CD4-positive, alpha-beta T cell treated with Interleukin-21 for 1 hour (primary cell): ENCODE results near the gene PMIS2.

Experiments
- DNase-seq: peaks from one replicate; pipeline ENCODE4 v3.0.0-alpha.2; 2020

The PMIS2 gene

DNA sequence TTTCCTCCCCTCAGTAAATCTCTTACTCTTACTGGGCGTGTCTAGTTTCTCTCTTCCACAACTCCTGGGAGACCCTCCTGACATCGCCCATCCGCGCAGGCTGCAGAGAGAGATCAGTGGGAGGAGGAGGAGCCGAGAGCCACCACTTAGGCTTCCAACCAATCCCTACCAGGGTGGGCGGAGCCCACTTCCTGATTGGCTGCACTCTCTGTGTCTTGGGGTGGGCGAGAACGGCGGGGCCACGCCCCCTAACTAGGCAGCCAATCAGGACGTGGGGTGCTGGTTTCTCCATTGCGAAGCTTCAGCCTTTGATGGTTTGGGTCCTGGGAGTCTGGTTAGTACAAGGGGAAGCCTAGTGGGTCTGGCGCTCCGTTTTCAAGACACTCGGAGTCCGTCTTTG, at the start of gene PMIS2:
PMIS2 (plus strand) TSS at position 326 of the 400 bp plus-strand sequence. CDS start 87 bp downstream, outside the sequence.
- DNase-seq = peak; percentile 8

GRCh38 chr19:35539314-35539713, 46.7 kb upstream of the PMIS2 start:
- no peak for DNase-seq

DNA sequence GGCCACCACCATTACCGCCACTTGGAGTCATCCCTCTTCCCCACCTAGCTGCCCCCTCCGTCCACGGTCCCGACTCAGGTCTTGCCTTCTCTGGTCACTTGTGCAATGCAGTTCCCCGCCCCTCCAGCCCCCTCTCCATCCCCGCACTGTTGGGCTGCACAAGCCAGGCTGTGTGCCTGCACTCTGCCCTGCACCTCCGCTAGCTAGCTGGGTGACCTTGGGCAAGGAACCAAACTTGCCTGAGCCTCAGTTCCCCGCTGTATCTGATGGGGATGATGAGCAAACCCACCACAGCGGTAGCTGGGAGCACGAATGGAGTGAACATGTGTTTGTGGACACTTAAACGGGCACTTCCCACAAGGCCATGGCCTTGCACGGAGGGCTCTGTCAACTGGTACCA, 46.1 kb upstream of the PMIS2 start:
- no peak for DNase-seq

DNA sequence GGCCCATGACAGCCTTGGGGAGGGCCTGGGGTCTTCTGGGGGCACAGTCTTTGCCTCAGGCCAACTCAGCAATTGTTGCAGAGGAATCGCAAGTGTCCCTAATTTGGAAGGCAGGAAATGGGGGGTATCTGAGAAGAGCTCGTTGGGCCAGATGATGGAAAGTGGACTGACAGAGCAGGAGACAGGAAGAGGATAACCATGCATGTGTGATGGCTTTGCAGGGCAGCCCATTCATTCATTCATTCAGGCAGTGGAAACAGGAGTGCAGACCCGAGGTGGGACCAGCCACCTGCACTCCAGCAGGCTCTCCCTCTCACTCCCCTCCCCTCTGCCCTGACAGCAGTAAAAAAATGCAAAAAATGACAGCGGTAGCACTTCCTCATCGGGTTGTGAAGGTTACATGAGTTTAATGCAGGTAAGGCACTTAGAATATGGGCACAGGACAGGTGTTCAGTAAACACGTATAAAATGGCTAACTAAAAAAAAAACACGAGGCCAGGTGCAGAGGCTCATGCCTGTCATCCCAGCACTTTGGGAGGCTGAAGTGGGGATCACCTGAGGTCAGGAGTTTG, 45.5 kb upstream of the PMIS2 start:
- no peak for DNase-seq

GRCh38 chr19:35542209-35542608, 43.8 kb upstream of the PMIS2 start:
- DNase-seq = no peak

DNA sequence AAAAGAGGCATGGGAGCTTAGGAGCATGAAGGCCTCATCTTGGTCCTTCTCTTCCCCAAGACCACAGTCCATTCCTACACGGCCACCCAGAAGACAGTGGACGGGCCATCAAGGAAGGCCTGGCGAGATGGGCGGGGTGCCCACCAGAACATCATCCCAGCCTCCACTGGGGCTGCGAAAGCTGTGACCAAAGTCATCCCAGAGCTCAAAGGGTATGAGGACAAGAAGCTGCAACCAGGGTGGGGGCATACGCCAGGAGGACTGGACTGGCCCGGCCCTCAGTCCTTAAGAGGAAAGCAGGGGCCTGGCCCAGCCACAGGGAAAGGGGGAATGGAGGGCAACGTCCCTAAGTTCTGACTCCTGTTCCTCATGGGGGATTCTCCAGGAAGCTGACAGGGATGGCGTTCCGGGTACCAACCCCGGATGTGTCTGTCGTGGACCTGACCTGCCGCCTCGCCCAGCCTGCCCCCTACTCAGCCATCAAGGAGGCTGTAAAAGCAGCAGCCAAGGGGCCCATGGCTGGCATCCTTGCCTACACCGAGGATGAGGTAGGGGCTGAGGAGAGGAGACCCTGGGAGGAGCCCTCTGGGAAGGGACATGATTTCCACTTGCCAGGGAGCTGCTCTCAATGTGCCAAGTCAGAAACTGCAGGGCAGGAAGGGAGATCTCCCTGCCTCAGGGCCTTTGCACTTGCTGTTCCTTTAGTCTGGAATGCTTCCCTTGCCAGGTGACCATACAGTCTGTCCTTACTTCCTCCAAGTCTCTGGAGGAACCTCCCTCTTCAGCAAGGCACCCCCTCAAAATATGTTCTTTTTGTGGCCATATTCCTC, 42.5 kb upstream of the PMIS2 start:
- DNase-seq = no peak

DNA sequence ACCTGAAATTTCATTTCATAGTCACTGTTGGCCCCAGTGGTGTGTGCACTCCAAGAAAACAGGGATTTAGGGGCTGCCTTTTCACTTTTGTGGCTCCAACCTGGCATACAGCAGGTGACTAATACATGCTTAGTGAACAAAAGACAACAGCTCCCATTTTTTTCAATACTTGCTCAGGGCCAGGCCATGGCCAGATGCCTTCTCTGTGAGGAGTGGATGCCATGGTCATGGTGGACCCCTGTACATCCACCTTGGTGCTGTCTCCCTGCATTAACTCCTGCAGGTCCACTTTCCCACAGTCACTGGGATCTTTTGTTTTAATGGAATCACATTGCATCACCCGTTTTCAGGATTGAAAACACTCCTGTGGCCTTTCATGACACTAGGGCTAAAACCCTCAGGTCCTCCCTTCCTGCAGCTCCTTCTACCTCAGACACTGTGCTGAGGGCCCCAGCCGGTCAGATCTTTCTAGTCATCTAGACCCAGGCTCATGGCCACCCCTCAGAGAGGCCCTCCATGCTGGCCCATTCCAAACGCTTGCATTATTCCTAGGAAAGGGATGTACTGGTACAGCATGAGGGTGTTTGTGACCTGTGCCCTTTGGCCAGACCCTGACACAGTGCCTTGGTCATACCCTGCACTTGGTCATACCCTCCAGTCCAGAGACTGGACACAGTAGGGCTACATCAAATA, 41.7 kb upstream of the PMIS2 start:
- DNase-seq = no peak

DNA sequence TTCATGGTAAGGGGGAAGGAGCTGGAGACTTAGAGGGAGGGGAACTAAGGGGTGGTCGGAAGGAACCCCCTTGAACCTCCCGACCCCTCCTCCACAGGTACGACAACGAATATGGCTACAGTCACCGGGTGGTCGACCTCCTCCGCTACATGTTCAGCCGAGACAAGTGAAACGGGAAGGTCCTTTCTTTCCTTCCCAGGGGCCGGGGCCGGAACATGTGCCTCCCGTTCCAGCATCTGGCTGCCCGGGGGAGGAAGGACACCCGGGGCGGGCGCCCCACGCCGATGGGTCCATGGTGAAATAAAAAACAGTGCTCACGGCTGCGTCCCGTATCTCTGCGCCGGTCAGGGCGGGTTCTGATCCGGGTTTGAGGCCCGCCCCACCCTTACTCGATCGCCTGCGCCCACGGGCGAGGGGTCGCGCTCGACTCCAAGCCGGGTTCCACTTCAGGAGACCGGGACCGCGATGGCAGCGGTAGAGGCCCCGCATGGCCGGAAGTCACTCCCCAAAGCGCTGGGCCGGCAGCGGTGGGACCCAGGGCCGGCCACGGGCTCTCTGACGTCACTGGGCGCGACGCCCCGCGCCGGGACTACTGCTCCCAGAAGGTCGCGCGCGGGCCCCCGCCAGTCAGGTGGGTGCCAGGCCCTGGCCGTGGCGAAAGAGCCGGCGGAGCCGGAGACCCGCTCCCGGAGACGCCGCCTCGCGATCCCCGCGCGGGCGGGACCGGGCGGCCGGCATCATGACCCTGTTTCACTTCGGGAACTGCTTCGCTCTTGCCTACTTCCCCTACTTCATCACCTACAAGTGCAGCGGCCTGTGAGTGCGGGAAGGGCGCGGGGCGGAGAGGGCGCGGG, 40.7 kb upstream of the PMIS2 start, which contains the start of gene TMEM147:
TMEM147 (plus strand) TSS at position 626 of the 854 bp plus-strand sequence; CDS start at position 740, 114 bp downstream.
- DNase-seq = peak; percentile 83

DNA sequence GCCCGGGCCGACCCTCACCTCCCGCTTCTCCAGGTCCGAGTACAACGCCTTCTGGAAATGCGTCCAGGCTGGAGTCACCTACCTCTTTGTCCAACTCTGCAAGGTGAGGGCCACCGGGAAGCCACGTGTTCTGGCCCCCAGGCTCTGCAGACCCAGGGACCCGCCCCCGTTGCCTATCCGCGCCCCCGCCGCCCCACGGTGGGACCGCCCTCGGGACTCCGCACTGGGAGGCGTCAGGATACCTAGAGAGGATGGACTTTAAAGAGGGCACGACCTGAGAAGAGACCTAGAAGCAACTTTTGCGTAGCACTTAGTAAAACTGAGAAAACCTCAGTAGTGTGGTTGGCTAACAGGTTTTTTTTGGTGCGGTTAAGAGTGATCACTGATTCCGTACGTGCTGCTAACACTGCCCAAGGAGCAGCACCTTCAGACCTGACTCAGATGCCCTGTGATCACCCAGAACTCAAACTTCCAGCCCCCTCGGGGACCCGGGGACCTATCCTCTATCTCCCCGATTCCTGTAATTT, 40.1 kb upstream of the PMIS2 start:
- peak; percentile 54 for DNase-seq

DNA sequence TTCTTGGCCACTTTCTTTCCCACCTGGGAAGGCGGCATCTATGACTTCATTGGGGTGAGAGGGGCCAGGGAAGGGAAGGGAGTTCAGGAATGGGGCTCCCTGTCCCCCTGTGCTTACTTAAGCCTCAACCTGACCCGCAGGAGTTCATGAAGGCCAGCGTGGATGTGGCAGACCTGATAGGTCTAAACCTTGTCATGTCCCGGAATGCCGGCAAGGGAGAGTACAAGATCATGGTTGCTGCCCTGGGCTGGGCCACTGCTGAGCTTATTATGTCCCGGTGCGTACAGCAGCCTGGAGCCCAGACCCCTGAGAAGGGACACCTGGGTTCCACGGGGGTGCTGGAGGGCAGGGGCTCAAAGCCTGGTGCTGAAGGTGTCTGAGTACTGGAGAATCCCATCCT, 39.4 kb upstream of the PMIS2 start:
- DNase-seq = no peak

DNA sequence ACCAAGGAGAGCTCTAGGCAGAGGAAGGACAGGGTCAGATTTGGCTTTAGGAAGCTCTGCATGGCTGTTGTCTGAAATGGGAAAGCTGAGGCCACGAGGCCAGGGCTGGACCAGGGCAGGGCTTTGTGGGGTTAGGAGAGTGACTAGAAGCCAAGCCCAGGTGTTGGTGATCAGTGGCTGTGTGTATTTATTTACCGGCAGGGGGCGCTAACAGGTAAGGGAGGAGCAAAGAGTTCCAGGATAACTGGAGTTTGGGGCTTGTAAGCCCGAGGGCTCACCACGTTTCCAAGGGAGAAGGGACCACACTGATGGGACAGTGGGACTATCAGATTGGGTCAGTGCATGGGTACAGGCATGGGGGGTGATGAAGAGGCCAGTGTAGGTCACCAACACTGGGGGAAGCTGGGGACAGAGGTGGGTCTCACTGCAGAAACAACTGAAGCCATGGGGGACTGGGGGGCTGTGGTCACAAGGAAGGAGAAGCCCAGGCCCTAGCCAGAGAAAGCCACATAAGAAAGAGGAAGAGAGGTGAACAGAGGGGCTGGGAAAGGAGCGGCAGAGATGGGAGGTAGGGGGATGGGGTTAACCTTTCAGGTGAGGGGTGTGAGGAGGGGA, 36.7 kb upstream of the PMIS2 start:
- peak; percentile 71 for DNase-seq

GRCh38 chr19:35549879-35550523, 36.0 kb upstream of the PMIS2 start:
- no peak for DNase-seq

DNA sequence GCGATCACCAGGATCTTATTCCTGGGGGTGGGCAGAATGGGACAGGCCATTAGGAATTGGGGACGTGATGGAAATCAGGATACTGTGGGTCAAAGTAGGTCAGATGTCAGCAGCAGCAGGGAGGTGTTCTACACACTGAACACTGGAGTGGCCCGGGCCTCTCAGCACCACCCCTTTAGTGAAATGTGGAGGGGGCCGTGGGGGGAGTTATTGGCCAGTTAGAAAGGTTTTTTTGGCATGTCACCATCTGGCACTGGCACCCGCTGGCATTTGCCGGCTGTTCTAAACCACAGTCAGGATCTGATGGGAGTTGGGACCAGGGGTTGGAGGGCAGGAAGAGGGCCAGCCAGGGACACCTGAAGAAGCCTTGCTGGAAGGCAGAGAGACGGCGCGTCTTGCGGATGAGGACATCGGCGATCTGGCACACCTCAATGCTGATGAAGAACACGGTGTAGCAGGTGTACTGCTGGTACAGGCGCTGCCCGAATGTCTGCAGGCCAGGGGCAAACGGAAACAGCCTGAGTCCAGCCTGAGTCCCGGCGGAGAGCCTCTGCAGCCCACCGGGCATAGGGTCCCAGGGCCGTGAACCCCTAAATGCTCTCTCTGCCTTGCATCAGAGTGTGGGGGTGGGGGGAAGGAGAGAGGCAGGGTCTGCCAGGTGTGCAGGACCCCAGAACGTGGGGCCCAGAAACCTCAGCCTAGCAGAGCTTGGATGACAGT, 34.7 kb upstream of the PMIS2 start:
- no peak for DNase-seq

DNA sequence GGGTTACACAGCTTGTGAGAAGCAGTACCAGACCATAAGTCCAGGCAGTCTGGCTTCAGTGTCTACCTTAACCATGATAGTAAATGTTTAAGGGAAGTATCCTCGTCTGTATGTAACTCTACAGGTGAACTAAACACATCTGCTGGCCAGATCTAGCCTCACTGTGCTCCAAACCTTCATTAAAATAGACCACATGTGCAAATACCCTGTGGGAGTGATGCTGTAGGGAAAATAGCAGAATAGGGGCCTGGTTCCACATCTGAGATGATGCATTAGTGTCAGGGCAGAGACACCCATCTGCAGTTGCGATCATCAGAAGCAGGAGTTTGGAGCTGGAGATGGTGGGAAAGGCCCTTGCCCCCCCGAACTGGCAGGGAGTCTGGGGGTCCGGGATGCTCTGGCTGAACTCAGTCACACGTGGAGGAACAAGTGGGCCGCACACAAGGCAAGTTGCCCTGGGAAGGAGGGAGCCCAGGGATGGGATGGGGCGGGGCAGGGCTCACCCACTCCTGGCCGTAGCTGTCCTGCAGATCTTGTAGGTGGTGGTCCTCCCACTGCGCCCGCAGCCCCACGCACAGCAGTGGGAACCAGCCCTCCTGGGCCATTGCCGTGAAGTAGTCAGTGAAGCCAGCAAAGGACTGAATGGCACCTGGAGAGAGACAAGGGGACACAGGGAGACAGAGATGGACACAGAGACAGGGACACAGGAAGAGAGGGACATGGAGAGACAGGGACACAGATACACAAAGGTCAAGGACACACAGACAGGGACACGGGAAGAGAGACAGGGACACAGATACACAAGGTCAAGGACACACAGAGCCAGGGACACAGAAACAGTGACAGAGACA, 33.2 kb upstream of the PMIS2 start:
- no peak for DNase-seq

- no peak for DNase-seq
Measured at GRCh38 chr19:35553385-35554000, 32.5 kb upstream of the PMIS2 start.

DNA sequence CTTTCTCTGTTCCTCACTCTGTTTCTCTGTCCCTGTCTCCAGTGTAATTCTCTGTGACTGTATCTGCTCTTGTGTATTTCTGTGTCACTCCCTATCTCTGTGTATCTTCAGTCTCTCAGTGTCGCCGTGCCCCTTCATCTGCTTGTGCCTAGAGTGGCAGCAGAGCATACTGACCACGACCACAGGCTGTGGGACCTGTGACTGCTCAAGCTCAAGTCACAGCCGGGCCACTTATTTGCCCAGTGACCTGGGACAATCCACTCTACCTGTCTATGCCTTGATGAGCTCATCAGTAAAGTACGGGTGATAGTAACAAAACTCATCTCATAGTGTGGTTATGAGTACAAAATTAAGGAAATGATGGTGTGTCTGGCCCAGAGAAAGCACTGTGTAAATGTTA, 31.9 kb upstream of the PMIS2 start:
- no peak for DNase-seq

DNA sequence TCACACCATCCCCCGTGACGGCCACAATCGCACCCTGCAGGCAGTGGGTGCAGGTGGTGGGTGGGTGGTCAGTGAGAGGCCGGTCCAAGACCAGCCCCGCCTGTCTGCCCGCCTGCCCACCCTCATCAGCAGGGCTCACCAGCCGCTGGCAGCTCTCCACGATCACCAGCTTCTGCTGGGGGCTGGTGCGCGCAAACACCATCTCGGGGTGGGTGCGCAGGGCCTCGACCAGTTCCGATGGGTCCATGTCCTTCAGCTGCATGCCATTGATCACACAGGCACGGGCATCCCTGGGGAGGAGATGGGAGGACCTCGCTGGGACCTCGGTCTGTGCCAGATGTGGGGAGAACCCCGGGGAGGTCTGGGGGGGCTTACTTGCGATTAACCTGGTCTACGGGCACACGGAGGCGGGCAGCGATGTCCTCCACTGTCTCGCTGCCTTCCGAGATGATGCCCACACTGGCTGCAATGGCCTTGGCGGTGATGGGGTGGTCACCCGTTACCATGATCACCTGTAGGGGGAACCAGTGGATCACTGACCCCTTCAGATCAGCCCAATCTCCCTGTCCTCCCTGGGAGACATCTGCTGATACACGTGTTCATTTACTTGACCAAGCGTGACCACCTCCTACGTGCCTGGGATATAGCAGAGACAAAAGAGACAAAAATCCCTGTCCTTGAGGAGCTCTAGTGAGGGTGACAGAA, 30.5 kb upstream of the PMIS2 start:
- no peak for DNase-seq

- DNase-seq = no peak
Measured at GRCh38 chr19:35556025-35556590, 29.9 kb upstream of the PMIS2 start.
